ENCODE data around the gene SPINK6.

SPINK6 gene

GRCh38 chr5:148202531-148203203 is at the start of gene SPINK6:
Gene SPINK6, plus strand, starts transcription at chr5:148203042. Its CDS starts 55 bp downstream, at chr5:148203097.
- DNase-seq (ENCODE audit: extremely low read depth, insufficient read length), result no peak
- H3K4me3 ChIP-seq (replicated peaks; ENCODE audit: low read depth, low read length), result no peak within 1 kb of the TSS
- no peak for TF ChIP-seq CTCF (IDR thresholded peaks at IDR 0.05; ENCODE audit: insufficient read depth, low read length, poor library complexity, severe bottlenecking)
- H3K27me3 ChIP-seq (replicated peaks; ENCODE audit: control insufficient read depth, insufficient read depth, low read length), result no peaks in the 10 kb centered on the region
- no peaks in the 10 kb centered on the region for H3K36me3 ChIP-seq (ENCODE audit: control insufficient read depth, insufficient read depth, low read length)

GRCh38 chr5:148156609-148157008 is 46.2 kb upstream of the SPINK6 start:
- H3K27me3 ChIP-seq (replicated peaks; ENCODE audit: control insufficient read depth, insufficient read depth, low read length), result no peaks in the 10 kb centered on the region
- no peak for DNase-seq (ENCODE audit: extremely low read depth, insufficient read length)
- no peaks in the 10 kb centered on the region for H3K36me3 ChIP-seq (ENCODE audit: control insufficient read depth, insufficient read depth, low read length)
- H3K4me3 ChIP-seq (replicated peaks; ENCODE audit: low read depth, low read length), result no peak overlapping the region
- TF ChIP-seq CTCF (IDR thresholded peaks at IDR 0.05; ENCODE audit: insufficient read depth, low read length, poor library complexity, severe bottlenecking), result no peak

GRCh38 chr5:148162038-148162437 is 40.8 kb upstream of the SPINK6 start:
- no peak for TF ChIP-seq CTCF (IDR thresholded peaks at IDR 0.05; ENCODE audit: insufficient read depth, low read length, poor library complexity, severe bottlenecking)
- Histone ChIP-seq H3K4me3 (replicated peaks; ENCODE audit: low read depth, low read length) (no peak overlapping the region), H3K36me3 (ENCODE audit: control insufficient read depth, insufficient read depth, low read length) (no peaks in the 10 kb centered on the region), H3K27me3 (replicated peaks; ENCODE audit: control insufficient read depth, insufficient read depth, low read length) (no peaks in the 10 kb centered on the region; the same call in 1 of the 2 replicates)
- no peak for DNase-seq (ENCODE audit: extremely low read depth, insufficient read length)

- no peak for TF ChIP-seq CTCF (IDR thresholded peaks at IDR 0.05; ENCODE audit: insufficient read depth, low read length, poor library complexity, severe bottlenecking)
- Histone ChIP-seq H3K4me3 (replicated peaks; ENCODE audit: low read depth, low read length) (no peak overlapping the region), H3K27me3 (replicated peaks; ENCODE audit: control insufficient read depth, insufficient read depth, low read length) (no peaks in the 10 kb centered on the region; the same call in 1 of the 2 replicates), H3K36me3 (ENCODE audit: control insufficient read depth, insufficient read depth, low read length) (no peaks in the 10 kb centered on the region)
- no peak for DNase-seq (ENCODE audit: extremely low read depth, insufficient read length)
Observed at GRCh38 chr5:148163345-148163744, 39.5 kb upstream of the SPINK6 start.

GRCh38 chr5:148166550-148167283 is 36.1 kb upstream of the SPINK6 start:
- no peak for TF ChIP-seq CTCF (IDR thresholded peaks at IDR 0.05; ENCODE audit: insufficient read depth, low read length, poor library complexity, severe bottlenecking)
- DNase-seq (ENCODE audit: extremely low read depth, insufficient read length), result no peak
- no peaks in the 10 kb centered on the region for H3K36me3 ChIP-seq (ENCODE audit: control insufficient read depth, insufficient read depth, low read length)
- H3K4me3 ChIP-seq (replicated peaks; ENCODE audit: low read depth, low read length), result no peak overlapping the region
- H3K27me3 ChIP-seq (replicated peaks; ENCODE audit: control insufficient read depth, insufficient read depth, low read length), result no peaks in the 10 kb centered on the region; the same call in 1 of the 2 replicates

Measured in GM06990 (cell line).